GM13976 (cell line): ENCODE results near the gene PLEKHJ1.
A peak's percentile ranks its signal among the peaks of the same experiment; 100 is the strongest.

Experiments
- DNase-seq: peaks from one replicate; pipeline ENCODE4 v3.0.0; 2012; ENCODE audit warnings: low spot score
- in situ Hi-C: fragments of 300-500 bp; cut with MboI; formaldehyde crosslinking; loops from one replicate; pipeline ENCODE4 v1.12.0; 2022; ENCODE audit warnings: low sequenced_read_pairs, mixed read lengths, inconsistent platforms; ENCODE audit not compliant: unreplicated experiment
- TF ChIP-seq, protein P1 (sequence below): IDR thresholded peaks from 2 replicates; pipeline ENCODE4 v1.5.1; 2012; ENCODE audit warnings: borderline replicate concordance, mild to moderate bottlenecking; ENCODE audit not compliant: insufficient read depth; ENCODE audit errors: extremely low read depth, missing control alignments, control extremely low read depth

PLEKHJ1 gene

DNA sequence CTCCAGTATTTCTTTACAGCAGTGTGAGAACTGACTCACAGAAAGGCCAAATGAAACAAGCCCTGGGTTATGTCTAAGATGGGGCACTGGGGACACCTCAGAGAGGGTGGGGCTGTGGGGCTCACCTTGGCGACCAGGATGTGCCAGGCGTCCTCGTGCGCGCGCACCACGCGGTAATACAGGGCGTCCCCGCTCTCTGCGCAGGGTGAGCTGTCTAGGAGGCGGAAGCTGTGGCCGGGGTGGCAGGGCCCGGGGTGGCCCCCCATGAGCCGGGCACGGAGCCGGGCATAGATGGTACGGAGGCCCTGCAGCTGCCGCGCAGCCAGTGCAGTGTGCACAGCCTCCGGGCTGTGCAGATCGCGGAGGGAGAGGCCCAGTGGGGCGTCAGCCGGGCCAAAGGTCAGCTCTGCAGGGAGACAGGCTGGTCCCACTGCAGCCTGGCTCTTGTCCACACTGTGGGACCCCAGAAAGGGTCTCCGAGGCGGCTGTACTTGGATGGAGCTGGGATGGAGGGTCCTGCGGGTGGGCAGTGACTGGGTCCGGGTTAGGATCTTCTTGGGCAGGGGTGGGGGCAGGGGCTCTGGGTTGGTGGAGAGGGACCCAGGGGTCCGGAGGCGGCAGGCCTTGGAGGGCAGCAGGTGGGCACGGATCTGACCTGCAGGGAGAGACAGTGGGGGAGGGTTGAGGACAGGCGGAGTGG is 42.5 kb upstream of the PLEKHJ1 start:
- no peak for DNase-seq
- TF ChIP-seq, protein P1, sequence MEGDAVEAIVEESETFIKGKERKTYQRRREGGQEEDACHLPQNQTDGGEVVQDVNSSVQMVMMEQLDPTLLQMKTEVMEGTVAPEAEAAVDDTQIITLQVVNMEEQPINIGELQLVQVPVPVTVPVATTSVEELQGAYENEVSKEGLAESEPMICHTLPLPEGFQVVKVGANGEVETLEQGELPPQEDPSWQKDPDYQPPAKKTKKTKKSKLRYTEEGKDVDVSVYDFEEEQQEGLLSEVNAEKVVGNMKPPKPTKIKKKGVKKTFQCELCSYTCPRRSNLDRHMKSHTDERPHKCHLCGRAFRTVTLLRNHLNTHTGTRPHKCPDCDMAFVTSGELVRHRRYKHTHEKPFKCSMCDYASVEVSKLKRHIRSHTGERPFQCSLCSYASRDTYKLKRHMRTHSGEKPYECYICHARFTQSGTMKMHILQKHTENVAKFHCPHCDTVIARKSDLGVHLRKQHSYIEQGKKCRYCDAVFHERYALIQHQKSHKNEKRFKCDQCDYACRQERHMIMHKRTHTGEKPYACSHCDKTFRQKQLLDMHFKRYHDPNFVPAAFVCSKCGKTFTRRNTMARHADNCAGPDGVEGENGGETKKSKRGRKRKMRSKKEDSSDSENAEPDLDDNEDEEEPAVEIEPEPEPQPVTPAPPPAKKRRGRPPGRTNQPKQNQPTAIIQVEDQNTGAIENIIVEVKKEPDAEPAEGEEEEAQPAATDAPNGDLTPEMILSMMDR, result no peak
- in situ Hi-C loops, result no loop called here

DNA sequence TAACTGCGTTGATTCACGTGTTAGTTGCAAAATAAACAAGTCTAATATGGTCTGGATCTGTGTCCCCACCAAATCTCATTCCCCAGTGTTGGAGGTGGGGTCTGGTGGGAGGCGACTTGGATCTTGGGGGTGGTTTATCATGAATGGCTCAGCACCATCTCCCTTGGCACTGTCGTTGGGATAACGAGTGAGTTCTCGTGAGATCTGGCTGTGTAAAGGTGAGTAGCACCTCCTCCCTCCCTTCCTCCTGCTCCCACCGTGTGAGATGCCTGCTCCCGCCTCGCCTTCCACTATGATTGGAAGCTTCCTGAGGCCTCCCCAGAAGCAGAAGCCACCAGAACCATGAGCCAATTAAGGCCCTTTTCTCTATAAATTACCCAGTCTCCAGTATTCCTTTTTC is 41.0 kb upstream of the PLEKHJ1 start:
- in situ Hi-C loops, result no loop called here
- TF ChIP-seq, protein P1, result no peak
- no peak for DNase-seq

DNA sequence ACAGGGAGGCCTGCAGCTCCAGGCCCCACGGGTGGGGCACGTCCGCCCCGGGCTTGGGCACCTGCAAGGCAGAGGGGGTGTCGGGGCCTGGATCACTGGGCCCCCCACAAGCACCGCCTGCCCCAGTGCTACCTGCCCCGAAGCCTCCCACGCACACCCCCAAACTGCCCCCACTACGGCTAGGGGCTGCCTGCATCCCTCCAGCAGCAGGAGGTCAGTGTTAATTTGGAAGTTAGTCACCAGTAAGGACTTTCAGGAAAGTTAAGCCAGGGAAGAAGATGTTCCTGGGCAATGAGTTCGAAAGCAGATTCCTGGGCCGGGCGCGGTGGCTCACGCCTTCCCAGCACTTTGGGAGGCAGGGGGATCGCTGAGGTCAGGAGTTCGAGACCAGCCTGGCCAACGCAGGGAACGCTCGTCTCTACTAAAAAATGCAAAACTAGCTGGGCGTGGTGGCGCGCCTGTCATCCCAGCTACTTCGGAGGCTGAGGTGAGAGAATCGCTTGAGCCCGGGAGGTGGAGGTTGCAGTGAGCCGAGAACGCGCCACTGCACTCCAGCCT is 40.4 kb upstream of the PLEKHJ1 start:
- TF ChIP-seq, protein P1, result no peak
- DNase-seq, result no peak
- in situ Hi-C loops, result no loop called here

DNA sequence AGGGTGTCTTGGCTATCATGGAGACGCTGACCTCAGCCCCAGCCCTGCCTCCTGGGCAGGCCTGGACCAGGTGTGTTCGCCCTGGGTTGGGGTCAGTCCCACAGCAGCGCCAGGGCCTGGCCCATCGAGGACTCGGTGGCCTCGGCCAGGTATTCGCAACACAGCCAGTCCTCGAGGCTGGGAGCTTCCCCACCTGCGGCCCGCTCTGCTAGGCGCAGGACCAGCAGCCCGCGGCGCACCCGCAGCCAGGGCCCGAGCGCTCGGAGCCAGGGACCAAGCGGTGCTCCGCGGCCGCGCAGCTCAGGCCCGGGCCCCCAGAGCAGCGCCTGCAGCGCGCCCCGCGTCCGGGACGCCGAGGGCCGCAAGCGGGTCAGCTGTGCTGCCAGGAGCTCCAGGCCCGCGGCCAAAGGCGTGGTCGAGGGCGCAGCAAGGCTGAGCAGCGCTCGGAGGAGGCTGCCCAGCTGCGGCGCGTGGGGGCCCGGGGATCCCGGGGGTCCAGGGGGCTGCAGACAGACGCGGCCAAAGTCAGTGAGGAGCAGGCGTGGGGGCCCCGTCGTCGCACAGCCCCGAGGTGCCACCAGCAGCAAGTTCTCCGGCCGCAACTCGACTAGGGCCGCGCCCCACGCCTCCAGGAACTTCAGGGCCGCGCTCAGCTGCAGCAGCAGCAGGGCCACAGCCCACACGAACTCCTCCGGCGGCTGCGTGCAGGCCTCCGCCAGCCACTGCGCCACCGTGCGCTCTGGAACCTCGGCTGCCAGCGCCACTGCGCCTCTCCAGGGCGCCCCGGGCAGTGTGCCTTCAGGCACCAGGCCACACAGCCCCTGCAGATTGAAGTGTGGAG is 39.7 kb upstream of the PLEKHJ1 start:
- TF ChIP-seq, protein P1, result no peak
- DNase-seq, result no peak
- in situ Hi-C loops, result no loop called here

DNA sequence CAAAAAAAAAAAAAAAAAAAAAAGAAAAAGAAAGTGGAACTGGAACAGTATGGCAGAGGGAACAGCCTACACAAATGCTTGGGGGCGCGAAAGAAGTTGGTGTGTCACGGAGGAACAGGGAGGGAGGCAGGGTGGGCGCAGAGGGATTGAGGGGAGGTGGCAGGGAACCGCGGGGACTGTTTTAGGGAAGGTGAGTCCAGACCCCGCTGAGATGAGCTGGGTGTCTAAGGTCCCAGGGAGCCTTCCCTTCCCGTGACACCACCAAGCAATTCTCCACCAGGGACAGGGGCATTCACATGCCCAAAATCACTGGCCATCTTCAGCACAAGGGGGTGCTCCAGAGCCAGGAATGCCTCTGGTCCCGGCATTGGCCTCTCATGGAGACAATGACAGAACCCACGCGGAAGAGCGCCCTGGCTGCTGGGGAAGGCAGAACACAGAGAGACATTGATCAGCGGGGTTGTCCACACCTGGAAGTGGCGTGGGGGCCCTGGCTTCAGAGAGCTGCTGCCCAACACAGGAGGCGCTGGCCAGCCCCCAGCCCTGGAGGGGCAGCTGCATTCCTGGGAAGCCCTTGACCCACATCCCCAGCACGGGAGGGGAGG is 38.9 kb upstream of the PLEKHJ1 start:
- peak; percentile 68 for DNase-seq
- in situ Hi-C loops, result no loop called here
- TF ChIP-seq, protein P1, result peak; percentile 49

DNA sequence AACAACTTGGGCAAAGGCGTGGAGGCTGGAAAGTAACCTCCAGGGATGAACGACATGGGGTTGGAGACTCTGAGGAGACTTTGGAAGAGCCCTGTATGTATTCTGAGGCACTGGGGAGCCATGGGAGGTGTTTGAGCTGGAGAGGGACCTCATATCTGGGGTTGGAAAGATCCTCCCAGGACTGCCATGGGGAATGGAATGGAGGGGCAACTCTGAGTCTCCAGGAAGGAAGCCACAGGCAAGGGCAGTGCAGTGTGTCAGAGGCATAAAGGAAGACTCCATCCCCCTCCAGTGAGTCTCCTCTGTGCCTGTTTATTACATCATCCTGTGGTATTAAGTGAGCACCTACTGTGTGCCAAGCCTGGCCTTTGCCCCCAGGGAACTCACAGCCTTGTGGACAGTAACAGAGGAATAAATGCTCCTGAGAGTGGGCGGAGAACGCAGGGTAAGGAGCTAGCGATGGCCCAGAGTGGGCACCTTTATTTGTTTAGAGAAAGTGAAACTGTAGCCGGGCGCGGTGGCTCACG is 38.1 kb upstream of the PLEKHJ1 start:
- TF ChIP-seq, protein P1, result no peak
- in situ Hi-C loops, result no loop called here
- DNase-seq, result no peak
